CD4-positive, alpha-beta T cell treated with Interleukin-2 at 100 ng/mL for 4 hours (primary cell): ENCODE data around the gene SNX12.
A peak's percentile ranks its signal among the peaks of the same experiment; 100 is the strongest.

Source experiments
- DNase-seq: peaks from one replicate; pipeline ENCODE4 v3.0.0-alpha.2; 2020; ENCODE audit warnings: low spot score

Gene SNX12

DNA sequence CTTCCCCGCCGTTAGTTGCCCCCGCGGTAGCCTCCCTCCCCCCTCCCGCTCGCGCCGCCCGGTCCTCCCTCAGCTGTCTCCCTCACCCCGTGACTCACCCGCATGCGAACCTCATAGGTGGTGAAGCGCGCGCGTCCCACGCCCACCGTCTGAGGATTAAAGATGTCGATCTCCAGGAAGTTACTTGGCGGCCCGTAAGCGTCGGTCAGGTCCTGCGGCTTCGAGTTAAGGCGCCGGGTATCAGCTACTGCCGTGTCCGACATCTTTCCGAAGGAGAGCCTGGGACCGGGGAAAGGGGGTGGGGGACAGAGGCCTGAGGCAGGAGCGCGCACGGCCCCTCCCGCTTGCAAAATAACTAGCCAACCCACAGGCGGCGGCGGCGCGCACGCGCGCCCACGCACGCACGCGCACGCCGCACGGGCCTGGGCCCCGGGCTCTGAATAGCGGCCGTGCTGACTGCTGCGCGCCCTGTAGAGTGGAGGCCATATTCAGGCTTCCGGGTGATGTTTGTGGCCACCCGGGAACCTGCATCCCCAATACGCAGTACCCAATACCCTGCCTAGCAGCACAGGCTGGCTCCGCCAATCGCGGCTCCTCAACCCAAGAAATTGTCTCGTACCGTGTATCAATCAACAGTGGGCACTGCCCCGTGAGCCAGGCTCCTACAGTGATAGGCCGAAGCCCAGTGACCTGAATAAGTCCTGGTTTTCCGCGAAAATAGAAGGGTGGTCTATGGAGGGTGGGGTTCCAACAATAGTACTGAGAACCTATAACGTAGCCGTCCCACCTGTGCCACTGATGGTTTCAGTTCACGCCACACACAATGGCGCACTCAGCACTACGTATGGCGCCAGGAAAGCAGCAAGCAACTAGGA lies at the start of gene SNX12:
TSS of gene SNX12 (minus strand) at position 291 of the 875 bp plus-strand sequence. CDS start at position 263, 28 bp downstream.
- DNase-seq = peak; percentile 93

DNA sequence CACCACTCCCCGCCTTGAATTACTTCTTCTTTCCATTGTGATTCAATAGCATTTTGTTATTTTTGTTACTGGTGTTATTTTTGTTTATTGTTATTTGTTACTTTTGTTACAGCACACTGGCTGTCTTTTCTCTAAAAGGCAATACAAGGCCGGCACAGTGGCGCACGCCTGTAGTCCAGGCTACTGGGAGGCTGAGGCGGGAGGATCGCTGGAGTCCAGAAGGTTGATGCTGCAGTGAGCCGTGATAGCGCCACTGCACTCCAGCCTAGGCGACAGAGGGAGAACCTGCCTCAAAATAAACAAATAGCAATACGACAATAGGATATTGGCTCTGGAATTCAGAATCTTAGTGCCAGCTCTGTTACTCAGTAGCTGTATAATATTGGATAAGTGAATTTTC lies 49.2 kb upstream of the SNX12 start:
- no peak for DNase-seq

DNA sequence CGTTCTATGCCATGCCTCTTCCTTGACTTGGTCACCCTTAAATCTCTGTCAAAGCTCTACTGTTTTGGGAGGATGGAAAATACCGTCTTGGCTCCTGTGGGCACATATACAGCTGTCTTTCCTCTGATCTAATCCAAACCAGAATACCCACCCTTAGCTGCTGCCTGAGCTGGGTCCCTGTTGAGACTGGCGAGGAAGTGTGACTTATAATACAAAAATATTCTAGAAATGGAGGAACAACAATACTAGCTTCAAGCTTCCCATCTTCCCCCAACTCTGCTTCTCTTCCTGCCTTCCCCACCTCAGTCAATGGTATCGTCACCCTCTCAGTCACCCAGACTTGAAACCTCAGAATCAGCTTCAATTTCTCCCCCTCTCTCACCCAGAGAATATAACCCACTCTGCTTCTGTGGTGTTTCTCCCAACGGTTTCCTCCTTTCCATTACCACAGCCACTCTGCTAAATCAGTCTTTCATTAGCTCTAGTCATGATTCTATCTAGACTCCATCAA lies 43.8 kb upstream of the SNX12 start:
- DNase-seq = peak; percentile 57

DNA sequence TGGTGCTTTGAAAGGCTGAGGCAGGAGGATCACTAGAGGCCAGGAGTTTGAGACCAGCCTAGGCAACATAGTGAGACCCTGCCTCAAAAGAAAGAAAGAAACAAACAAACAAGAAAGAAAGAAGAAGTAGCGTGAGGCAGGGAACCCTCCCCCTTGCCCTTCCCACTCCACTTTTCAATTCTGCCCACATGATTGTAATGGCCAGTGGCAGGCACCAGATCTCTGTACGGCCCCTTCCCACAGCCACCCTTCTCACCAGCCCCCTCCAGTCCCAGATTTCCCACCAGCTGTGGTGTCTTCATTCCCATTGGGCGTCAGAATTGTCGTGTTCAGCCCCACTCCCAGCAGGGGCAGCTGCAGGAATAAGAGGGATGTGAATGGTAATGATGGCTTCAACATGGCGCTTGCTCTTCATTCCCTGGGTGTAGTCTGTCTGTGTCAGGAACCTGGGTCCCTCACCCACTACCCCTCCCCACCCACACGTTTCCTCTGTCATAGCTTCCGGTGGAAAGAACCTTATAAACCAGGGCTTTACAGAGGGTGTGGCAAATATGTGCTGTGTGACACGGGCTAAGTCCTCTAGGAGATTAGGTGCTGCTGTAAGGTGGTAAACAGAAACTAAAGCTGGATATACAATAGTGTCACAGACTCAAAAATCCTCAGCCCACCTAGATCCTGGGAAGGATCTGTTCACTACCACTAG lies 43.2 kb upstream of the SNX12 start, which contains the start of gene IL2RG:
TSS of gene IL2RG (minus strand) at position 437 of the 703 bp plus-strand sequence. CDS start at position 399, 38 bp downstream.
- peak; percentile 88 for DNase-seq

DNA sequence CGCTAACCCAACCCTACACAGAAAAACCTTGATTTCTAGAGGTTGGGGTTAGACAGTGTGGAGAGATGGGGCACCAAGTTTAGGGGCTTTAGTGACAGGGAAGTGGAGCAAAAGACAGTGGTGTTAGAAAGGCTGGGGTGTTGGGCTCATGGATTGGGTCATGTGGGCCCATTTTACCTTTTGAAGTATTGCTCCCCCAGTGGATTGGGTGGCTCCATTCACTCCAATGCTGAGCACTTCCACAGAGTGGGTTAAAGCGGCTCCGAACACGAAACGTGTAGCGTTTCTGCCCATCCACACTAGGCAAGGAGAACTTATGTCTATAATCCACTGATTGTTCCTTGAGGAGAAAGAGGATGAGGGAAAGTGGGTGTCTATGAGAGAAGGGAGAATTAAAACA lies 40.9 kb upstream of the SNX12 start:
- DNase-seq = no peak

DNA sequence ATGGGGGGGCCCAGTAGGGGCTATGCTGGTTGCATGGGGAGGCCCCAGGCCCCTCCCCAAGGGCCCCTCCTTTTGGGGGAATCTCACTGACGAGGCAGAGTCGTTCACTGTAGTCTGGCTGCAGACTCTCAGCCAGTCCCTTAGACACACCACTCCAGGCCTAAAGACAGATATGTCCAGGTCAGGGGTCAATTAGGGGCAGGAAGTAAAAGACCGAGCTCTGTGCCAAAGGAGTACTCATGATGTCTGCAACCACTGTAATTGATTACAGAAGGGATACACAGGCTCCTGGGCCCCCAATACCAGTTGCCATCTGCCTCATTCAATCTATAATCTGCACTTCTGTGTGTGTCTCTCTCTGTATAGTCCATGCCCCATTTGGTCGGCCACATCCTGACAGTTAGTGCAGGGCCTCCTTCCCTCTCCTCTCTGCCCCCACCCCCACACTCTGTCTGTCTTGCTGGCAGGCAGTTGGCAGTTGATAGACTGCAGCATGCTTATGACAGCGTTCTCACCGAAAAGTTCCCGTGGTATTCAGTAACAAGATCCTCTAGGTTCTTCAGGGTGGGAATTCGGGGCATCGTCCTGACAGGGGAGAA lies 39.7 kb upstream of the SNX12 start:
- peak; percentile 36 for DNase-seq

DNA sequence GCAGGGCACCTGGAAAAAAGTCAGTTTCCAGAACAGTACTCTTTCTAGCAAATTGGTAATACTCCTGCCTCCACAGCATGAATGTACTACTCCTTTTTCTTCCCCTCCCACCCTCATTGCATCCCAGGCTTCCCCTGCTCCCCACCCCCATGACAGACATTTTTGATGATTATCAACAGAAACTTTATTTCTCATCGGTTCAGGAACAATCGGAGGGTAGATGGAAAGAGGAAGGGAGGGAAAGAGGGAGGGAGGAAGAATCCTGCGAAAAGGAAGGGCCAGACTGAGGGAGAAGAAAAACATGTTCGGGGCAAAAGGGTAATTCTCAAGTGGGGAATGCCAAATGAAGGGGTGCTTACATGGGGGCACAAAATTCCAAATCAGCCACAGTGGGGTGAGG lies 39.1 kb upstream of the SNX12 start:
- no peak for DNase-seq

DNA sequence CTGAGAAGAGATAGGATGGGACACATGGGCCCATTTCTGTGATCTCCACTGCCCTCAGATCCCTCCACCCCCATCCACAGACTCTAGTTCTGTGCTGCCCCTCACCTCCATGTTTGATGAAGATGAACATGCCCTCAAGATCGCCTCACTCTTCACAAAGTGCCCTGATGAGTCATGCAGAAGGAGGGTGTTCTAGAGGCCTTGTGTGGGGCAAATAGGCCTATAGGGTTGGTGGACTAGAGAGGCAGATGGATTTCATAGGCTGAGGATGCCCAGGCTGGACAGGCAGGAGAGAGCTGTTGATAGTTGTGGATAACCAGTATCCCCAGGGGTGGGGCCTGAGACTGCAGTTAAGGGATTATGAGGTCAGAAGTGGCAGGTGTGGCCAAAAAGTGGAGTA lies 38.3 kb upstream of the SNX12 start, which contains the start of gene CXorf65:
TSS of gene CXorf65 (minus strand) at position 314 of the 400 bp plus-strand sequence. CDS start at position 130, 184 bp downstream.
- peak; percentile 47 for DNase-seq

DNA sequence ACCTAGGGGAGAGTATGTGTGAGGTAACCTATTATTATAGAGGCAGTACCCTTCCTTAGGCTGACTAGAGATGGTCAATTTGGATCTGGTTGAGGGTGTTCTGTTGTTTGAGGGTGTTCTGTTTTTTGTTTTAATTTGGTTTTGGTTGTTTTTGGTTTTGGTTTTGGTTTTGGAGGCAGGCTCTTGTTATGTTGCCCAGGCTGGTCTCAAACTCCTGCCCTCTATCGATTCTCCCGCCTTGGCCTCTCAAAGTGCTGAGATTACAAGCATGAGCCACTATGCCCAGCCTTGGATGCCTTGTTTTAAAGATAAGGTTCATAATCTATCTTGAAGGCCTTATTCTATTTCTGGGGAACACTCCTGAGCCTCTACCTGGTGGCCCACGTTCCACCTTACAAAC lies 37.5 kb upstream of the SNX12 start:
- no peak for DNase-seq

DNA sequence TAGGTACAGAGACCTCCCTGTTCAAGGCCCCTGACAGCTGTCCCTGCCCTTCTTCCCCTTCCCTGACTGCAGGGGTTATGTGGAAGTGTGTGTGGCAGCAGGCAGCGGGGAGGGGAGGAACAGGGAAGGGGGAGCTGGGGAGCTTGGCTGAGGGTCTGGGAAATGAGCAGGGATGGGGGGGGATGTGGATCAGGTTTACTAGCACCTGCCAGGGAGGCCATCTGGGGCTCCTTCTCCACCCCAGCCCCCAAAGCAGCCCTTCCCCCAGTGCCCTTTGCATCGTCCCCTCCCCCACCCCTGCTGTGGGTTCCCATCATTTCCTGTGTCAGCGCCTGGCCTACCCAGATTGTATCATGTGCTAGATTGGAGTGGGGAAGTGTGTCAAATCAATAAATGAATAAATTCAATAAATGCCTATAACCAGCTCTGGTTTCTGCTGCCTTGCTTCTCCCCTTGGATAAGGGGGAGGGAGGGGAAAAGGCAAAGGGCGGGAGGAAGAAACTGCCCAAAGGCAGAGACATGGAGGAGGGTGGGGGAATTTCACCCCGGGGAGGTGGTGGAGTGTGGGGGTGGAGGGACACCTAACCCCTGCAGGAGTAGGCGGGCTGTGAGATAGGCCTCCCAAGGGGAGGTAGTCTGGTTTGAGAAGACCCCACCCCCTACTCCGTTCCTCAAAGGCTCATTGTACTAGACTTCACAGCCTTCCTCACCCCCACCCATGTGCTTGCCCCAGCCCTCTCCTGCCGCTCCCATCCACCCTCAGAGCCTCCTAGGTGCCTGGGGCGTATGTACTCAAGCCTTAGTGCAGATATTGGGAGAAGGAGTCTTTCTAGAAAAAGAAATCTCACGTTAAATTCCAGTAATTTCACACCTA lies 35.2 kb upstream of the SNX12 start:
- peak; percentile 56 for DNase-seq

DNA sequence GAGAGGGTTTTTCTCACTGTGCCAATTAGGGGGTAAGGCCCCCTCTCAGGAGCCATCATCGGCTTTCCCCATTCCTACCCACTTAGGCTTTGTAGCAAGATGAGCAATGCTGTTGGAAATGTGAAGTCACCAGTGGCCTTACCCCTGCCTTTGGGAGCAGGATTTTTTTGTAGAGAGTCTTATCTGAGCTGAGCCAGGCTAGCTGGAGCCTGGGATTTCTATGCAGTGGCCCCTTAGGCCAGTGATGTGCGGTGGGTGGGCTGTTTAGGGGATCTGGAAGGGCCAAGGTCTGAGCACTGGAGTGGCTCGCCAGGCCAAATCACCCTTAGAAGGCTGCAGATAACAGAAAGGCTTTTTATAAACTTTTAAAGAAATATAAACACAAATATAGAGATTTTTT lies 34.2 kb upstream of the SNX12 start:
- no peak for DNase-seq

DNA sequence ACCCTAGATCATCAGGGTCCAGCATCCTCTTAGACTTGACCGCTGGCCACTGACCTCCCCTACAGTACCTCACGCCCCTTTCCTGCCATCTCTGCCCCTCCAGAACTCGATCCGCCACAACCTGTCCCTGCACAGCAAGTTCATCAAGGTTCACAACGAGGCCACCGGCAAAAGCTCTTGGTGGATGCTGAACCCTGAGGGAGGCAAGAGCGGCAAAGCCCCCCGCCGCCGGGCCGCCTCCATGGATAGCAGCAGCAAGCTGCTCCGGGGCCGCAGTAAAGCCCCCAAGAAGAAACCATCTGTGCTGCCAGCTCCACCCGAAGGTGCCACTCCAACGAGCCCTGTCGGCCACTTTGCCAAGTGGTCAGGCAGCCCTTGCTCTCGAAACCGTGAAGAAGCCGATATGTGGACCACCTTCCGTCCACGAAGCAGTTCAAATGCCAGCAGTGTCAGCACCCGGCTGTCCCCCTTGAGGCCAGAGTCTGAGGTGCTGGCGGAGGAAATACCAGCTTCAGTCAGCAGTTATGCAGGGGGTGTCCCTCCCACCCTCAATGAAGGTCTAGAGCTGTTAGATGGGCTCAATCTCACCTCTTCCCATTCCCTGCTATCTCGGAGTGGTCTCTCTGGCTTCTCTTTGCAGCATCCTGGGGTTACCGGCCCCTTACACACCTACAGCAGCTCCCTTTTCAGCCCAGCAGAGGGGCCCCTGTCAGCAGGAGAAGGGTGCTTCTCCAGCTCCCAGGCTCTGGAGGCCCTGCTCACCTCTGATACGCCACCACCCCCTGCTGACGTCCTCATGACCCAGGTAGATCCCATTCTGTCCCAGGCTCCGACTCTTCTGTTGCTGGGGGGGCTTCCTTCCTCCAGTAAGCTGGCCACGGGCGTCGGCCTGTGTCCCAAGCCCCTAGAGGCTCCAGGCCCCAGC lies 32.7 kb upstream of the SNX12 start:
- DNase-seq = no peak

DNA sequence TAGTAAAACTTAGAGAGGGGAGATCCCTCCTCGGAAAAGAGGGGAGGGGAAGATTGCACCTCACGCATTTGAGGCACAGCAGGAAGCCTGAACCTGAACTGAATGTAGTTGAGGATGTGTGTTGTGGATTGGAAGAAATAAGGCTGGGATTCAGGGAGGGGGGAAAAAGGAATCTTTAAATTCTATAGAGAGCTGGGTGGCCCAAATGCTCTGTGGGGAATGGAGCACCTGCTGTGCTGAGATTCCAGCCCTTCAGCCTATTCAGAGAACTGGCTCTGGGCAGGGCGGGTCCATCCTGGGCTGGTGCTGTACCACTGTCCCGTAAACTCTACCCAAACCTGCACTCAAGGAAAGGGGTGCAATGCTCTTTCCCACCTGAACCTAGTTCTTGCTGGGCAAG lies 31.6 kb upstream of the SNX12 start:
- no peak for DNase-seq

DNA sequence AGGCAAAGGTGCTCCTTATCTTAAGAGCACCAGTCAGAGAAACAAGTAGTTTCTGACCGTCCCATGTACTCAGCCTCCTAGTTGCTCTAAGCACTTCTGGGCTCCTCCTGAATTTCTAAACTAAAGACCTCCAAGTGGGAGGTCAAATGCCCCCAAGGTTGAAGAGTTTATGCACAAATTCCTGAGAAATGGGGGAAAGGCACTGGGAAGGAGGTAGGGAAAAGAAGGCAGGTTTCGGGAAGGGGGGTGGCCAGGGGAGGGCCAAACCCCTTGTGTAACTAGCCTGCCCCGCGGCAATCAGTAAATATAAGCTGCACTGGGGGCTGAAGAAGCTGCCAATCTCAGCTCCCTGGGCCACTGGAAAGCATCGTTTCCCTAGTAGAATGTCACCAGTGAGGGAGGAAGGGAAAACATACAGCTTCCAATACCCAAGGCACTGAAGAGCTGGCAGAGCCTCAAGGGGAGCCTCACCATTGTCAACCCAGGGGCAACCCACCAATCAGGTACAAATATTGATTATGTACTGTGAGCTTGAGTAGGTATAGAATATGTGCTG lies 30.9 kb upstream of the SNX12 start:
- no peak for DNase-seq

DNA sequence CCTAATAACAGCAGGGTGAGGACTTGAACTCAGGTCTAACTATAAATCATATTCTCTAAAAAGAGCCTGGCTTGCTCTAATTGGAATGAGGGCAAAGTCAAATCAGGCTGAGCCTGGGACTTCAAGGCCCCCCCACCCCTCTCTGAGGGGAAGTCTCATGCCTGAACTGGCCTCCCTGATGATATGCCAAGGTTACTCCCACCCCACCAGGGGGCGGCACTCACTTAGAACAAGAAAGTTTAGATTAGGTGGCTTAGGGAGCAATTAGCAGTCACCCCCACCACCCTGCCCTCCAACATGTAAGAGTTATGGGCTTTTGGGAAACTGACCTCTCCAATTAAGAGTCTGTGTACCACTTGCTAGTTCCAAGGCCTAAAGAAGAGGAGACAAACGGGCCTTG lies 30.2 kb upstream of the SNX12 start:
- DNase-seq = peak; percentile 81

DNA sequence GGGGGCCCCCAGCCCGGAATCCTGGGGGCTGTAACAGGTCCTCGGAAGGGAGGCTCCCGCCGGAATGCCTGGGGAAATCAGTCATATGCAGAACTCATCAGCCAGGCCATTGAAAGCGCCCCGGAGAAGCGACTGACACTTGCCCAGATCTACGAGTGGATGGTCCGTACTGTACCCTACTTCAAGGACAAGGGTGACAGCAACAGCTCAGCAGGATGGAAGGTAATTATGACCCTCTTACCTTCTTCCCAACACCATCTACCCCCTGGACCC lies 28.6 kb upstream of the SNX12 start:
- DNase-seq = no peak

DNA sequence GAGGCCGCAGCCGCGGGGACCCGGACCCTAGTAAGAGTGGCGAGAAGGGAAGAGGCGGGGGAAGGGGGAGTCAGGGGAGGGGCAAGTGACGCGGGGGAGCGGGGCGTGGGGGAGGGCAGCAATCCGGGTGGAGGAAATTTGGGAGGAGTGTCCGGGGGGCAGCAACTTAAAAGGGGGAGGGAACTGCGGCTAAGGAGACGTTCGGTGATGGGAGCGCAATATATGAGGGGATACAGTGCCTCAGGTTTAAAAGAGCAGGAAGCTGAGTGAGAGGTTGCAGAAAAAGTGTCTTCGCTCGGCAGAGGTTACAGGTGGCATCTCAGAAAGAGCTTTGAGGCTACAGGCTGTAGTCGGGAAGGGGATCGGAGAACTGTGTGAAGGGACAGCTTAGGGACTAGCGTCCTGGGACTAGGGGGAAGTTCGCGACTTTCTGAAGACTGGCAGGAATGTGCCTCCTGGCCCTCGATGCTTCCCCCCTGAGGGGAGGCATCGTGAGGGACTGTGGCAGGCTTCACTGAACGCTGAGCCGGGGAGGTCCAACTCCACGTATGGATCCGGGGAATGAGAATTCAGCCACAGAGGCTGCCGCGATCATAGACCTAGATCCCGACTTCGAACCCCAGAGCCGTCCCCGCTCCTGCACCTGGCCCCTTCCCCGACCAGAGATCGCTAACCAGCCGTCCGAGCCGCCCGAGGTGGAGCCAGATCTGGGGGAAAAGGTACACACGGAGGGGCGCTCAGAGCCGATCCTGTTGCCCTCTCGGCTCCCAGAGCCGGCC lies 28.0 kb upstream of the SNX12 start:
- peak; percentile 67 for DNase-seq

DNA sequence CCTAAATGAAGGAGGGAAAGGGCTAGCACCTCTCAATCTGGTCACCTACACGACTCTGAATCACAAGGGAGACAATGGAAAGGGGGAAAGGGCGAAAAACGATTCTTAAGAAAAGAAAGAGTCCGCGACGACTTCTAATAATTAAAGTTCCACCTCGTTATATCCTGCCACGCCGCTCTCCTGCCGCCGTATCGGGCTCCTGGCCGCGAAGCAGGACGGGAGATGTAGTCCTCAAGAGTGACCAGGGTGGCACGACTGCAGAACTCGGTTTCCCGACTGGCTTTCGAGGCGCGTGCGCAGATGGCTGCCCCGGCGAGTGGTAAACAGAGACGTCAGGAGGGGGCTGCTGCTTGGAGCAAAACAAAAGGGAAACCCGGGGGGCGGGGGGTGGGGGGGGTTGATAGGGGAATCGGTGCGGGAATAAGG lies 27.4 kb upstream of the SNX12 start, which contains the start of gene FOXO4:
TSS of gene FOXO4 (plus strand) at position 297 of the 426 bp plus-strand sequence. CDS start 678 bp downstream, outside the sequence.
- peak; percentile 90 for DNase-seq

DNA sequence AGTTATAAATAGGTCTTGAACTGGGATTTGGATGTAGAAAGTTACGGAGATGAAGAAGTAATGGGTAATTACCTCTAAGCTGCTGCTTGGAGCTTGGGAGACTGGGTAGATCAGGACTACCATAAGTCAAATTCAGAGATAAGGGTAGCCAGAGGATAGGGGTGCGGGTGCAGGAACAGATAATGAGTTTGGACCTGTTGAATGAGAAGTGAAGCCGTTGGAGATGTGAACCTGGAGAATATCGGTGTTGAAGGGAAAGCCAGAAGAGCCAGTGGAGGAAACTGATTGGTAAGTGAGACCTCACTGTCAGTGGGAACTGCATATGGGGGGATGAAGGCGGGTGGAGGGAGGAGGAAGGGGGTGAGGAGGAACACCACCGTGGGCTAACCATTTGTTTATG lies 26.9 kb upstream of the SNX12 start:
- no peak for DNase-seq
